Type B pancreatic cell (in vitro differentiated cells): ENCODE data around the gene SPPL2B. TPM values are rescaled to one million over a fixed set of nuclear protein-coding genes. Genes with fewer than 3 reads are reported as not detected.

Experiments
- DNase-seq: peaks from one replicate; pipeline ENCODE4 v3.0.0; 2021; ENCODE audit warnings: mixed read lengths; ENCODE audit not compliant: unreplicated experiment; ENCODE audit errors: extremely low spot score
- H3K27ac Mint-ChIP-seq: 2 replicates; pipeline ENCODE4 v1.8.0; 2021; ENCODE audit warnings: mild to moderate bottlenecking, mixed read lengths
- H3K27me3 Mint-ChIP-seq: 2 replicates; pipeline ENCODE4 v1.8.0; 2021; ENCODE audit warnings: mixed read lengths
- H3K36me3 Mint-ChIP-seq: 2 replicates; pipeline ENCODE4 v1.8.0; 2021; ENCODE audit warnings: mixed read lengths
- H3K4me1 Mint-ChIP-seq: one replicate; pipeline ENCODE4 v1.8.0; 2021; ENCODE audit warnings: mixed read lengths; ENCODE audit not compliant: unreplicated experiment
- H3K4me3 Mint-ChIP-seq: 2 replicates; pipeline ENCODE4 v1.8.0; 2021; ENCODE audit warnings: mild to moderate bottlenecking, mixed read lengths
- H3K9me3 Mint-ChIP-seq: 2 replicates; pipeline ENCODE4 v1.8.0; 2021; ENCODE audit warnings: mixed read lengths
- CTCF ChIP-seq: fragments of 200-600 bp; sonication (generic); conservative IDR thresholded peaks from 2 replicates; pipeline ENCODE4 v1.5.0; 2021; ENCODE audit warnings: antibody characterized with exemption, mild to moderate bottlenecking
- total RNA-seq: library from RNA; stranded (reverse); gene quantifications from 2 replicates; pipeline ENCODE4 v1.2.1, GENCODE V29; 2021; ENCODE audit warnings: low replicate concordance

The SPPL2B gene
- total RNA-seq, 1 donor from 2014 or later = 131 TPM

GRCh38 chr19:2289714-2290435 is 38.6 kb upstream of the SPPL2B start:
- peaks cover 85% of the 10 kb centered on the region for H3K27me3 Mint-ChIP-seq
- TF ChIP-seq CTCF = no peak
- DNase-seq = no peak
- peak overlapping the region; percentile 77 for H3K4me3 Mint-ChIP-seq
- no peaks in the 10 kb centered on the region for H3K36me3 Mint-ChIP-seq
- peaks cover 5% of the 10 kb centered on the region for H3K4me1 Mint-ChIP-seq
- H3K9me3 Mint-ChIP-seq = no peaks in the 10 kb centered on the region
- no peak overlapping the region for H3K27ac Mint-ChIP-seq

- H3K4me3 Mint-ChIP-seq = peak overlapping the region; percentile 22
- TF ChIP-seq CTCF = no peak
- no peaks in the 10 kb centered on the region for H3K36me3 Mint-ChIP-seq
- peaks cover 10% of the 10 kb centered on the region for H3K4me1 Mint-ChIP-seq
- DNase-seq = no peak
- no peaks in the 10 kb centered on the region for H3K9me3 Mint-ChIP-seq
- H3K27ac Mint-ChIP-seq = no peak overlapping the region
- peaks cover 85% of the 10 kb centered on the region for H3K27me3 Mint-ChIP-seq
Observed at GRCh38 chr19:2290441-2291184, 37.9 kb upstream of the SPPL2B start.

- Mint-ChIP-seq H3K9me3 (no peaks in the 10 kb centered on the region), H3K27ac (no peak overlapping the region), H3K4me3 (no peak overlapping the region), H3K36me3 (no peaks in the 10 kb centered on the region), H3K4me1 (peaks cover 10% of the 10 kb centered on the region), H3K27me3 (peaks cover 86% of the 10 kb centered on the region)
- peak; percentile 60 for TF ChIP-seq CTCF
- DNase-seq = no peak
Observed at GRCh38 chr19:2291185-2291751, 37.2 kb upstream of the SPPL2B start.

- no peaks in the 10 kb centered on the region for H3K9me3 Mint-ChIP-seq
- no peak for TF ChIP-seq CTCF
- DNase-seq = no peak
- no peak overlapping the region for H3K27ac Mint-ChIP-seq
- peak overlapping the region; percentile 35 for H3K4me3 Mint-ChIP-seq
- H3K27me3 Mint-ChIP-seq = peaks cover 54% of the 10 kb centered on the region
- H3K36me3 Mint-ChIP-seq = no peaks in the 10 kb centered on the region
- H3K4me1 Mint-ChIP-seq = peaks cover 10% of the 10 kb centered on the region
Observed at GRCh38 chr19:2294687-2295335, 33.7 kb upstream of the SPPL2B start.

- Mint-ChIP-seq H3K4me3 (no peak overlapping the region), H3K9me3 (no peaks in the 10 kb centered on the region), H3K36me3 (no peaks in the 10 kb centered on the region), H3K27me3 (peaks cover 44% of the 10 kb centered on the region), H3K27ac (no peak overlapping the region), H3K4me1 (peaks cover 10% of the 10 kb centered on the region)
- DNase-seq = no peak
- no peak for TF ChIP-seq CTCF
Observed at GRCh38 chr19:2296141-2296540, 32.3 kb upstream of the SPPL2B start.
